ENCODE results near the gene SERPIND1. TPM values are rescaled to one million over a fixed set of nuclear protein-coding genes. Genes with fewer than 3 reads are reported as not detected.

The SERPIND1 gene
- total RNA-seq, 1 donor from 2014 or later = not detected

DNA sequence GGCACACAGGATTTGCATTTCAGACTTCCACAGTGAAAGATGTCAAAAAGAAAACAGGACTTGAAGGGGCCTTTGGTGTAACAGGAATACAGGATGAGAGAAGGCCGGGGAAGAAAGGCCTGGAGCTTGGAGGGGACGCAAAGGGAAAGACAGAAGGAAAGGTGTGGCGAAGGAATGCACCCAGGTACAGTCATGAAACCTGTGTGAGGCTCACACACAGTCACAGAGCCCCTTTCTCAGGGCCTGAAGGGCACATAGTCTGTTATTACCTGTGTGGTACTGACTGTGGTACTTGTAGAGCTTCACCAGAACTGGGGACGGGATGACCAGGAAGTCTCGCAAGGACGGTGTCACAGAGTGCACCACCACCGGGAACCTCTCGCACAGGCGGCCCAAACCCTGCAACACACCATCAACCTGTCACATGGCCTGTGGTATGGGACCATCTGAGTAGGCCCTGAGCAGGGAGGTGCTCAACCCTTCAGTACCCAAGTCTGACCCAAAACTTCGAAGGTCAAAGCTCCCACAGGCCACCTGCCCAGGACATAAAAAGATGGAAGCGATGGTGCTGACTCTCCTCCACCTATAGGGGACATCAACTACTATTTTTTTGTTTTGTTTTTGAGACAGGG is 29.1 kb downstream of the SERPIND1 start:
- TF ChIP-seq, protein P1, sequence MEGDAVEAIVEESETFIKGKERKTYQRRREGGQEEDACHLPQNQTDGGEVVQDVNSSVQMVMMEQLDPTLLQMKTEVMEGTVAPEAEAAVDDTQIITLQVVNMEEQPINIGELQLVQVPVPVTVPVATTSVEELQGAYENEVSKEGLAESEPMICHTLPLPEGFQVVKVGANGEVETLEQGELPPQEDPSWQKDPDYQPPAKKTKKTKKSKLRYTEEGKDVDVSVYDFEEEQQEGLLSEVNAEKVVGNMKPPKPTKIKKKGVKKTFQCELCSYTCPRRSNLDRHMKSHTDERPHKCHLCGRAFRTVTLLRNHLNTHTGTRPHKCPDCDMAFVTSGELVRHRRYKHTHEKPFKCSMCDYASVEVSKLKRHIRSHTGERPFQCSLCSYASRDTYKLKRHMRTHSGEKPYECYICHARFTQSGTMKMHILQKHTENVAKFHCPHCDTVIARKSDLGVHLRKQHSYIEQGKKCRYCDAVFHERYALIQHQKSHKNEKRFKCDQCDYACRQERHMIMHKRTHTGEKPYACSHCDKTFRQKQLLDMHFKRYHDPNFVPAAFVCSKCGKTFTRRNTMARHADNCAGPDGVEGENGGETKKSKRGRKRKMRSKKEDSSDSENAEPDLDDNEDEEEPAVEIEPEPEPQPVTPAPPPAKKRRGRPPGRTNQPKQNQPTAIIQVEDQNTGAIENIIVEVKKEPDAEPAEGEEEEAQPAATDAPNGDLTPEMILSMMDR (IDR thresholded peaks at IDR 0.05; ENCODE audit: insufficient read depth, low read length, severe bottlenecking) = no peak
- no peak for FAIRE-seq
- peaks cover 23% of the 10 kb centered on the region for H3K36me3 ChIP-seq (ENCODE audit: control insufficient read depth, insufficient read depth, low read length)

DNA sequence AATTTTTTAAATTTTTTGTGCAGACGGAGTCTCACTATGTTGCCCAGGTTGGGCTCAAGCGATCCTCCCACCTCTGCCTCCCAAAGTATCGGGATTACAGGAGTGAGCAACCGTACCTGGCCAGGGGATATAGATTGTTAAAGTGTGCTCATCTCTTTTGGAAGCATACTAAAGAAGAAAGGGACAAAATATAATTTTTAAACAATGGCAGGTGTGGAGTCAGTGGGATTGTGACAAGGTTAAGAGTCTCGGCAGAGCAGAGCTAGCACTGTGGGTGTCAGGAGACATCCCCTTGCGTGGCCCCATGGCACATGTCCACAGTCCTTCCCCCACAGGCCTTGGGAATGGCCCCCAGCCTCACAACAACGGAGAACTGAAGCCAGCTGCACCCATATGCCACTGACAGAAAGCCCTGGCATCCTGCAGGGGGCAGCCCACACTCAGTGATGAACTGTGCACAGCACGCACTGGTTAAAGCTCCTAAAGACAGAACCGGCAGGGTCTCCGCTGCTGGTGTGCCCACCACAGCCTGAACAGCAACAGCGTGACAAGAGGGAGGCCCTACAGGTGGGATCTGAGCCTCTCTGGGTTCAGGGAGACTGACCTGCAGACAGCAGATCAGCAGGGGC is 29.9 kb downstream of the SERPIND1 start:
- DNase-seq (ENCODE audit: low read depth) = peak; percentile 18
- H3K4me3 ChIP-seq (ENCODE audit: low read depth, low read length) = no peak overlapping the region
- no peak for FAIRE-seq
- H3K36me3 ChIP-seq (ENCODE audit: control insufficient read depth, insufficient read depth, low read length) = peaks cover 23% of the 10 kb centered on the region
- TF ChIP-seq, protein P1 (IDR thresholded peaks at IDR 0.05; ENCODE audit: insufficient read depth, low read length, severe bottlenecking) = peak; percentile 68
- no peaks in the 10 kb centered on the region for H3K27me3 ChIP-seq (ENCODE audit: control insufficient read depth, insufficient read depth, low read length)

More for the DNA sequence above, 29.1 kb downstream of the SERPIND1 start:
- no peak for DNase-seq (ENCODE audit: low read depth)
- Histone ChIP-seq H3K27me3 (ENCODE audit: control insufficient read depth, insufficient read depth, low read length) (no peaks in the 10 kb centered on the region), H3K4me3 (ENCODE audit: low read depth, low read length) (no peak overlapping the region)

DNA sequence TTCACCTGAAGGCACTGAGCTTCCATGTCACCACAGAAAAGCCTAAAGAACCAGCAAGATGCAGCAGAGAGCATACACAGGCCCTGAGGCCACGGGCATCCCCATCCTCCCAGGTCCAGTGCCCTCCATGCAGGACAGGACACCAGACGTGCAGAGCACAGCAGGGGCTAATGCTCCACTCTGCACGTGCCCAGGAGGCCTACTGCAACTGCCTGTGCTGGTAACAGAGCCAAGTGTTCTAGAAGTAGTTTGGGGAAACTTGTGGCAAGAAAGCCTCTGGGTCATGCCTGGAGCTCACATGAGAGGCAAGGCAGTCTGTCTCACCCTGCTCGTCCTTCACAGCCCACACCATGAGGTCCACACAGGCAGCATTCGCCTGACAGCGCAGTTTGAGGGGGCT is 30.7 kb downstream of the SERPIND1 start:
- Histone ChIP-seq H3K27me3 (ENCODE audit: control insufficient read depth, insufficient read depth, low read length) (no peaks in the 10 kb centered on the region), H3K4me3 (ENCODE audit: low read depth, low read length) (no peak overlapping the region), H3K36me3 (ENCODE audit: control insufficient read depth, insufficient read depth, low read length) (peaks cover 21% of the 10 kb centered on the region)
- TF ChIP-seq, protein P1 (IDR thresholded peaks at IDR 0.05; ENCODE audit: insufficient read depth, low read length, severe bottlenecking) = no peak
- FAIRE-seq (no peak), DNase-seq (ENCODE audit: low read depth) (no peak)

DNA sequence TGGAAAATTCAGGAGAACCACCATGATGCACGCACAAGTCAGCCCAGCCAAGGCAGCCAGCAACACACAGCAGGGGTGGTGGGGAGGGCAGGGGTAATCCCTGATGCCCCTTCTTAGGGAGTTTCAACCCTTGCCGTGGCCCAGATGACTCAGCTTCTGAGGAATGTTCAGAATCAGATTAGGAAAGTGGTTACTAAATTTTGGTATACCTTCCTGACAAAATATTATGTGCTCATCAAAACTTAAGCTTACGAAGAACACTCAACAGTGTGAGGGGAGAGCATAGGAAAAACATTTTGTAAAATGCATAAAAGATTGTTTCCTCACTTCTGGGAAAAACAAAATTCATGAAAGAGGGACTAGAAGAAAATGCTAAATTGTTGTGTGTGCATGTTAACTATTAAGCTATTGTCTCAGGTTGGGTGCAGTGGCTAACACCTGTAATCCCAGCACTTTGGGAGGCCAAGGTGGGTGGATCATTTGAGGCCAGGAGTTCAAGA is 32.1 kb downstream of the SERPIND1 start:
- DNase-seq (ENCODE audit: low read depth) (no peak), FAIRE-seq (no peak)
- TF ChIP-seq, protein P1 (IDR thresholded peaks at IDR 0.05; ENCODE audit: insufficient read depth, low read length, severe bottlenecking) = no peak
- Histone ChIP-seq H3K36me3 (ENCODE audit: control insufficient read depth, insufficient read depth, low read length) (peaks cover 26% of the 10 kb centered on the region), H3K4me3 (ENCODE audit: low read depth, low read length) (no peak overlapping the region), H3K27me3 (ENCODE audit: control insufficient read depth, insufficient read depth, low read length) (no peaks in the 10 kb centered on the region)

DNA sequence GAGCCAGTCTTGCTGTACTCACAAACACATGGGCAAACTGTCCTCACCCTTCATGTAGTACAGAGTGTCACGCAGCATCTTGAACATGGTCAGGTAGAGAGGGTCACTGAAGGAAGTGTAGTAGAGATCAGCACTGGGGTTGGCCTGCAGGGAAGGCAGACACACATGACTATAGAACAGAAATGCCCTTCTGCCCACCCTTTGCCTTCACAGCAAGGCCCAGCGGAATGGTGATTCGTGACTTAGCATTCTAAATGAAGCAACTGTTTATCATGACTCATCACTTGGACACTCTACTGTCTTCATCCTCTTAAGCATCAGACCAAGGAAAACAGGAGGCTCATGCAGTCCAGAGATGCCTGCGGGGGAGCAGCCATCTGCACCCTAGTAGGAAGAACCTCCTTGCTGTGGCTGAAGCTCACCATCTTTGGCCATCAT is 33.4 kb downstream of the SERPIND1 start:
- FAIRE-seq (peak; percentile 92), DNase-seq (ENCODE audit: low read depth) (peak; percentile 80)
- Histone ChIP-seq H3K4me3 (ENCODE audit: low read depth, low read length) (no peak overlapping the region), H3K36me3 (ENCODE audit: control insufficient read depth, insufficient read depth, low read length) (peaks cover 26% of the 10 kb centered on the region), H3K27me3 (ENCODE audit: control insufficient read depth, insufficient read depth, low read length) (no peaks in the 10 kb centered on the region)
- TF ChIP-seq, protein P1 (IDR thresholded peaks at IDR 0.05; ENCODE audit: insufficient read depth, low read length, severe bottlenecking) = no peak
